Astrocyte of the cerebellum (primary cell): ENCODE measurements around the gene AATF.

Source experiments
- DNase-seq: peaks from one replicate; pipeline ENCODE4 v3.0.0-alpha.2; 2011; ENCODE audit warnings: low read depth
- H3K4me3 ChIP-seq: 2 replicates; pipeline ENCODE4 v1.5.1; 2011; ENCODE audit warnings: mild to moderate bottlenecking, low read depth, low read length, moderate library complexity
- CTCF ChIP-seq: IDR thresholded peaks from 2 replicates; pipeline ENCODE4 v1.5.1; 2012; ENCODE audit warnings: low read length, low read depth, moderate library complexity, mild to moderate bottlenecking; ENCODE audit errors: missing control alignments
- in situ Hi-C: cut with HindIII; loops from 2 replicates; pipeline ENCODE4 v1.10.0; 2017; ENCODE audit warnings: low sequenced_read_pairs

AATF gene

GRCh38 chr17:36934144-36934691 lies 14.5 kb upstream of the AATF start:
- DNase-seq: no peak
- no peak for TF ChIP-seq CTCF
- no peak overlapping the region for H3K4me3 ChIP-seq
- in situ Hi-C loops: no loop called here

DNA sequence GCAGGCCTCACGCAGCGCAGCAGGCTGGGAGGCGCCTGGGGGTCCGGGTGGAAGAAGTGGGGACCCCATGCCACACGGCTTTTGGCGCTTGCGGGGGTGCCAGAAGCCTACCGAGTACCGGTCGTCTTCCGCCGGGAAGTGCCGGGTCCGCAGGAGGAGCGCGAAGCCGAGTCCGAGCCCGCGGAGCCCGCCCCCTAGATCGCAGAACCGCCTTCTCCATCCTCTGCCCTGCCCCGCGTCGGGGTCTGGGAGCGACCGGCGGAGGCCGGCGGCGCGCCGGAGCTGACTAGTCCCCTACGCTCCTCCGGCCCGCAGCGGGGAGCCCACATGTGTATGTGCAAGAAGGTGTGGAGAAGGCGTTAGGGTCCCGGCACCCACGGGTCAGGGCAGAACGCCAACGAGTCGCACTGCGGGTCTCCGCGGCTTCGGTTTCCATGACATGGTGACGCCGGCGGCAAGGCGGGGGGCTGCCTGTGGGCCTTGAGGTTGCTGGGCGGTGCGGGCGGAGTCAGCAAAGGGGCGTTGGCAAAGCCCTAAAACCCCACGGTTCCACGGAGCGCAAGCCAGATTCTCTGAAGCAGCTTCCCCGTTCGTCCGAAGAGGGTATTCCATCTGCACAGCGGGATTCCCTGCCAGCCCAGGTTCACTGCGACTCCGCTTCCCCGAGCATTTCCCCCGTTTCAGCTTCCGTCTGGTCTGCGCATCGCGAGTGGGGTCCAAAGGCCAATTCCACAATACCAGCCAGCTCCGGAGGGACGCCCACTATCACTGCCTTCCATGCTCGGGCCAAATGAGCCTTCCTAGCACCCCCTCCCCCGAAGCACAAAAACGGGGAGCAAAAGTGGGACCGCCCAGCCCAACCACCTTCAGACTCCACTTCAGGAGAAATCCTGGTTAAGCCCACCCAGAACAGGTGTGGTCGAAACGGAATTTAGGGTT lies 13.8 kb upstream of the AATF start:
- in situ Hi-C loops: loop anchor here (5.0 kb wide), 1 partner anchor 48 kb away; no protein-coding TSS in a partner anchor
- no peak for DNase-seq
- no peak overlapping the region for H3K4me3 ChIP-seq
- TF ChIP-seq CTCF: no peak

- no peak overlapping the region for H3K4me3 ChIP-seq
- no peak for DNase-seq
- TF ChIP-seq CTCF: no peak
- in situ Hi-C loops: loop anchor here (5.0 kb wide), 1 partner anchor 49 kb away; no protein-coding TSS in a partner anchor
Measured at GRCh38 chr17:36935671-36936454, 12.9 kb upstream of the AATF start.

DNA sequence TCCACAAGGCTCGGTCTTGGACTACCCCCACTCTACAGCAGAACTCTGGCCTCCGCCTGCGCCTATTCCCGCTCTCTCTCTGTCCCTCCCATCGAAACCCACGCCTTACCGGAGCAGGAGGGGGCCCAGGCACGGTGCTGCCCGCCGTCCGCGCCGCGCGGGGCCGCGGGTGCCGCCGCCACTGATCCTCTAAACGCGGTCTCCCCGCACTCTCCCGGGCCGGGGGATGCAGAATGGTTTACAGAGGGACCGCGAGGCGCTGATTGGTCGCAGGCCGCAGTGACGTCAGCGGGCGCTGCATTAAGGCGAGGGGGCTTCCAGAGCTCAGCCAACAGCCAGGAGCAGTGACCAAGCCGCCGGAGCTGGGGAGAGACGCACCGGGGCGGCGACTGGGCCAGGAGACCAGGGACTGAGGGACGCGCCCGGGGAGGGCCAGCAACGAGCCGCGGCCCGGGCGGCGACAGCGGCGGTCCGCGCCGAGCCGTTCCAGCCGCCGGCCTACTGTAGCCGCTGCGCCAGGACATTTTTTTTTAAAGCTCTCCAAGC lies 12.2 kb upstream of the AATF start:
- no peak for DNase-seq
- in situ Hi-C loops: loop anchor here (5.0 kb wide), 1 partner anchor 49 kb away; no protein-coding TSS in a partner anchor

DNA sequence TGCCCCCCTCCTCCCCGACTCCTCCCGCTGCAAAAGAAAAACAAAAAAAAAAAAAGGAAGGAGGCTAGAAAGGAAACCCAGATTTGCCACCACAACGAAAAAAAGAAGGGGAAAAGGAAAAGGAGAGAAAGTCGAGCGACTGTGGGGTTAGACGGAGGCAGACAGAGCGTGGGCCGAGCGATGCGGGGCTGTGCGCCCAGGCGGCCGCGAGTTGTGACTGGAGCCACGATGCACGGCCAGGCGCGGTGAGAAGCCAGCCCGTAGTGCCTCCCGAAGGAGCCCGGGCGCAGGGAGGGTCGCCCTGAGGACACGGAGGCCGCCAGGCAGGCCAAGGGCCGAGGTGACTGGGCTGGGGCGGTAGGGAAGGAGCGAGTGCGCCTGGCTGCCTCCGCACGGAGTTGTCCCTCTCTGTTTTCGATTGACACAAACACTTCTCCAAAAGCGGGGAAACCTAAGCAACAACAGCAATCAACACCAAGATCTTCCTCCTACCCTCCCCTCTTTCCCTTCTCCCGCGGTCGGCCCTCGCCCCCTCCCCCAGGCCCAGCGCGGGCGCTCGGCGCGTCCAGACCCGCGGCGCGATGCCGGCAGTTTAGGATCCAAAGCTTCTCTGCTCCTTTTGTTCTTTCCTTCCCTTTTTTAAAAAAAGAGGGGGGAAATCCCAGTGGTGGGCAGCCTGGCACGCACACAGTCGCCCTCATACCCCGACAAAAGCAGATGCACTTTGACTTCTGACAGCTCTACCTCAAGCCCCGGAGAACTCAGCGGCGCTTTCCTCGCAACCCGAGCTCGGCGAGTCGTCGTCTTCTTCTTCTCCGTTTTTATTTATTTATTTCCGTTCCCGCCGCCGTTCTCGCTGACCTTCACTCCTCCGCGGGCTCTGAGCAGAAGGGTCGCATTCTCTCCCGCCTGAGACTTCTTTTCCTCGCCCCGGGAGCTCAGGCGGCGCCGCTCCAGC lies 11.5 kb upstream of the AATF start, which contains the start of gene LHX1:
Gene LHX1 (plus strand): TSS at position 475 of the 958 bp plus-strand sequence. CDS start 723 bp downstream, outside the sequence.
- TF ChIP-seq CTCF: no peak
- no peak for DNase-seq
- in situ Hi-C loops: loop anchor here (5.0 kb wide), 1 partner anchor 50 kb away; no protein-coding TSS in a partner anchor
- no peak within 1 kb of the TSS for H3K4me3 ChIP-seq

More for the DNA sequence above, 12.2 kb upstream of the AATF start:
- no peak for TF ChIP-seq CTCF
- H3K4me3 ChIP-seq: no peak overlapping the region
